Measurements from ENCODE around the gene IKZF4.
A peak's percentile ranks its signal among the peaks of the same experiment; 100 is the strongest.

The IKZF4 gene

DNA sequence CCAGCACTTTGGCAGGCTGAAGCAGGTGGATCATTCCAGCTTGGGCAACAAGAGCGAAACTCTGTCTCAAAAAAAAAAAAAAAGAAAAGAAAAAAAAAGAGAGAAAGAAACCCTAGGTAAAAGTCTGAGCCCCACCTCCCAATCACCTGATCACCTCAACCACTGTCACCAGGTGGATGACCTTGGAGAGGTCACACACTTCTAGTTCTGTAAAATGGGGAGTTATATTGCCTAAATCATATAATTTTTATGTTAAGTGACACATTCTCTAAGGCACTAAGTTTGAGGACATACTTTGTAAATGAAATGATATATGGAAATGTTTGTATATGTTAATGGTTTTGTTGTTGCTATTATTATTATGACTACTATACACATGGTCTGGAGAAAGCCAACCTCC lies 57.6 kb downstream of the IKZF4 start:
- TF ChIP-seq CTCF (IDR thresholded peaks at IDR 0.05) = no peak
- peak overlapping the region; percentile 81 for H3K4me3 Mint-ChIP-seq
- peaks cover 27% of the 10 kb centered on the region for H3K27me3 Mint-ChIP-seq (ENCODE audit: low read depth, poor library complexity)
- H3K36me3 Mint-ChIP-seq (ENCODE audit: low read depth) = no peaks in the 10 kb centered on the region
- peaks cover 27% of the 10 kb centered on the region for H3K4me1 Mint-ChIP-seq
- H3K9me3 Mint-ChIP-seq = peaks cover 7% of the 10 kb centered on the region
- DNase-seq = no peak
- no peak overlapping the region for H3K27ac Mint-ChIP-seq

DNA sequence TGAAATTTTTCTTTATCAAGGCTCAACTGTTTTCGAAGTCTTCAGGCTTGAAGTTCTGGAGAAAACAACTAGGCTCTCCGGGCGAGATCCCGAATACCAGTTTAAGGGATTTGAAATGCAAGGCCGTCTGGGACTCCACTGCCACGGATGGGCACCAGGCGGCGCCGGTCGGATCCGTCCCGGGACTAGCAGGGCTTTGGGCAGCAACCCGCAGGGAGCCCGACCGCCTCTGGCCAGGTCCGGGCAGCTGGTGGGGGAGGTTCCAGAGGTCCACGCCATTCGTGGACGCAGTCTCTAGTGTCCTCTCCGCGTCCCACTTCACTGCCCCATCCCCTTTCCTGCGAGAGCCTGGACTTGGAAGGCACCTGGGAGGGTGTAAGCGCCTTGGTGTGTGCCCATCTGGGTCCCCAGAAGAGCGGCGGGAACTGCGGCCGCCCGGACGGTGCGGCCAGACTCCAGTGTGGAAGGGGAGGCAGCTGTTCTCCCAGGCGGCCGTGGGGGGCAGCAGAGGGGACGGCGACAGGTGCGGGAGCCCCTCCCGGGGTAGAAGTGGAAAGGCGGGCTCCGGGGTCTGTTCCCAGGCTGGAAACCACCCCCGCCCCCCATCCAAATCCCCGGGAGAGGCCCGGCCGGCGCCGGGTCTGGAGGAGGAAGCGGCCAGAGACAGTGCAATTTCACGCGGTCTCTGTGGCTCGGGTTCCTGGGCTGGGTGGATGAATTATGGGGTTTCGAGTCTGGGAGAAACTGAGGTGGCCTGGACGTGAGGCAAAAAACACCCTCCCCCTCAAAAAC lies 58.3 kb downstream of the IKZF4 start:
- peak; percentile 89 for DNase-seq
- TF ChIP-seq CTCF (IDR thresholded peaks at IDR 0.05) = peak; percentile 63
- Mint-ChIP-seq H3K4me1 (peaks cover 34% of the 10 kb centered on the region), H3K9me3 (peaks cover 6% of the 10 kb centered on the region), H3K27me3 (ENCODE audit: low read depth, poor library complexity) (peaks cover 25% of the 10 kb centered on the region), H3K36me3 (ENCODE audit: low read depth) (no peaks in the 10 kb centered on the region), H3K27ac (no peak overlapping the region), H3K4me3 (peak overlapping the region; percentile 81)

- peak; percentile 62 for DNase-seq
- H3K27ac Mint-ChIP-seq = no peak within 1 kb of the TSS
- TF ChIP-seq CTCF (IDR thresholded peaks at IDR 0.05) = no peak
Observed at GRCh38 chr12:56079723-56080555, 59.1 kb downstream of the IKZF4 start, which contains the start of gene ERBB3. ERBB3 (plus strand) TSS chr12:56080165; CDS start chr12:56080301, 136 bp downstream.

GRCh38 chr12:56080556-56081138 lies 59.8 kb downstream of the IKZF4 start:
- Mint-ChIP-seq H3K9me3 (peaks cover 4% of the 10 kb centered on the region), H3K4me1 (peaks cover 38% of the 10 kb centered on the region), H3K27me3 (ENCODE audit: low read depth, poor library complexity) (peaks cover 28% of the 10 kb centered on the region), H3K4me3 (peak overlapping the region; percentile 81), H3K27ac (no peak overlapping the region), H3K36me3 (ENCODE audit: low read depth) (no peaks in the 10 kb centered on the region)
- no peak for DNase-seq
- no peak for TF ChIP-seq CTCF (IDR thresholded peaks at IDR 0.05)

More at GRCh38 chr12:56079723-56080555, 59.1 kb downstream of the IKZF4 start, which contains the start of gene ERBB3:
- Mint-ChIP-seq H3K27me3 (ENCODE audit: low read depth, poor library complexity) (peaks cover 26% of the 10 kb centered on the region), H3K4me3 (peak within 1 kb of the TSS; percentile 81), H3K36me3 (ENCODE audit: low read depth) (no peaks in the 10 kb centered on the region), H3K9me3 (peaks cover 4% of the 10 kb centered on the region), H3K4me1 (peaks cover 36% of the 10 kb centered on the region)

DNA sequence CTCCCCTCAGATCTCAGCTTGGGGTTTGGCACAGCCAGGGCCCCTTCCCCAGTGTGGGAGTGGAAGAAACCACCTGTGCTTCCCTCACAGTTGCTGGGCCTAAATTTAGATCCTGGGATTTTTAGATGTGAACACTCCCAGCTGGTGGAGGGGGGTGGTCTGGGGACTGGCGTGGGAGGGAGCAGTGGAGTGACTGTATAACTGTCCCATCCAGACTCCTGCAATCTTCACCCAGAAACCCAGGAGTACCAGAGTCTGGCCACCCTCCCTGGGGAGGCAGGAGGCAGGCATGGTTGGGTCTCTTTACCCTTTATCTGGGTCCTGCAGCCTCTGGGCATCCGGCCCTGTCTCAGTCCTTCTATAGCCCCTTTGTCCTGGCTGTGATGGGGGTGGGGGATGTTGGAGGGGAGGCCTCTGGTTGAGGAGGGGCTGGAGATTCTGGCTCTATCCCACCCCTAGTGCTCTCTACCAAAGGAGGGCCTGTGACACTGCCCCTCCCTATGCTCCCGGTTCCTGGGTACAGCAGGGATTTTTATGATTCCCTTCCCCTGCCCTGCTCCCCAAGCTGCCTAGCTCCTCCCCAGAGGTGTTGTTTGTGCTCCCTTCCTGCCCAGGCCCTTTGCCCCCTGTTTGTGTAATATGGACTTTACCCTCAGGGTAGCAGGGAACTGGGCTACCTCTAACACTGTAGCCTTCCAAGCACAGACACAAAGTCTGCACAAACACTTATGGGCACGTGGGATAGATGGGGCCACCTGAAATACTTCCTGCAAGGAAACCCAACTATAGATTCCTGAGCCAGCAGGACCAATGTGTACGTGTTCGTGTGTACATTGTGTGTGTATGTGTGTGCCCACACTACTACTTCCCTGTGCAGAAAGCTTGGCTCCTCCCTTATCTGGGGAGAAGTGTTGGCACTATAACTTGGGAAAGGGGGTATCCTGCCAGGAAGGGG lies 60.8 kb downstream of the IKZF4 start:
- Mint-ChIP-seq H3K4me1 (peaks cover 38% of the 10 kb centered on the region), H3K4me3 (peak overlapping the region; percentile 81), H3K36me3 (ENCODE audit: low read depth) (no peaks in the 10 kb centered on the region), H3K9me3 (peaks cover 2% of the 10 kb centered on the region), H3K27me3 (ENCODE audit: low read depth, poor library complexity) (peaks cover 31% of the 10 kb centered on the region), H3K27ac (no peak overlapping the region)
- TF ChIP-seq CTCF (IDR thresholded peaks at IDR 0.05) = no peak
- no peak for DNase-seq
